ENCODE results near the gene COL5A3. TPM values are rescaled to one million over a fixed set of nuclear protein-coding genes. Genes with fewer than 3 reads are reported as not detected.
"Not testable (repeated sequence)": the region's sequence is repeated elsewhere in the genome, so short reads cannot be mapped to it uniquely, and the experiment has no call there.

The COL5A3 gene
- total RNA-seq, 2 experiments from 2014 or later = 4.4 to 5.2 TPM

DNA sequence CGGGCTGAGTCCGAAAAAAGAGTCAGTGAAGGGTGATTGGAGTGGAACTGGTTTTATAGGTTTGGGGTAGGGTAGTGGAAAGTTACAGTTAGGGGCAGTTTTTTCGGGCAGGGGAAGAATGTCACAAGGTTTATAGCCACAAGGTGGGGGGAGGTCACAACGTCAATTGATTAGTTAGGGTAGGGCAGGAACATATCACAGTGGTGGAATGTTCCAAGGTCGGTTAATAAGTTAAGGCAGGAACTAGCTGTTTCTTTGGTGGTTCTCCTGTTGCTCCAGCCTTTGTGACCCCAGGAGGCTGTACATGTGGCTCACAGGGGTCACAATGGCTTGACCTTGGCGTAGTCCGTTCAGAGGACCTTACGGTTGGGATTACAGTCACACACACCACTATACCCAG, 23.3 kb upstream of the COL5A3 start:
- ChIA-PET POLR2A (no interaction called here), CTCF (no interaction called here)
- Mint-ChIP-seq H3K36me3 (ENCODE audit: low read depth) (no peaks in the 10 kb centered on the region), H3K27me3 (peaks cover 21% of the 10 kb centered on the region), H3K27ac (no peak overlapping the region), H3K4me3 (no peak overlapping the region), H3K4me1 (ENCODE audit: low read depth) (no peaks in the 10 kb centered on the region), H3K9me3 (no peaks in the 10 kb centered on the region)
- Histone ChIP-seq H3K27me3 (ENCODE audit: control insufficient read depth in 1 of 2, insufficient read depth in 2 of 2, low read length in 2 of 2) (peaks cover 11 to 28% of the 10 kb centered on the region in 2 experiments), H3K4me1 (ENCODE audit: insufficient read depth, low read length) (no peaks in the 10 kb centered on the region), H3K36me3 (ENCODE audit: insufficient read depth, low read length) (no peaks in the 10 kb centered on the region), H3K27ac (ENCODE audit: low read depth in 1 of 2, low read length in 2 of 2) (no peak overlapping the region), H3K9me3 (ENCODE audit: control insufficient read depth in 1 of 2, insufficient read depth in 1 of 2, low read length in 2 of 2) (no peaks in the 10 kb centered on the region), H3K4me3 (ENCODE audit: low read length) (no peak overlapping the region)
- no peak for ATAC-seq (ENCODE audit: poor library complexity)
- no peak for DNase-seq
- TF ChIP-seq, protein P1, sequence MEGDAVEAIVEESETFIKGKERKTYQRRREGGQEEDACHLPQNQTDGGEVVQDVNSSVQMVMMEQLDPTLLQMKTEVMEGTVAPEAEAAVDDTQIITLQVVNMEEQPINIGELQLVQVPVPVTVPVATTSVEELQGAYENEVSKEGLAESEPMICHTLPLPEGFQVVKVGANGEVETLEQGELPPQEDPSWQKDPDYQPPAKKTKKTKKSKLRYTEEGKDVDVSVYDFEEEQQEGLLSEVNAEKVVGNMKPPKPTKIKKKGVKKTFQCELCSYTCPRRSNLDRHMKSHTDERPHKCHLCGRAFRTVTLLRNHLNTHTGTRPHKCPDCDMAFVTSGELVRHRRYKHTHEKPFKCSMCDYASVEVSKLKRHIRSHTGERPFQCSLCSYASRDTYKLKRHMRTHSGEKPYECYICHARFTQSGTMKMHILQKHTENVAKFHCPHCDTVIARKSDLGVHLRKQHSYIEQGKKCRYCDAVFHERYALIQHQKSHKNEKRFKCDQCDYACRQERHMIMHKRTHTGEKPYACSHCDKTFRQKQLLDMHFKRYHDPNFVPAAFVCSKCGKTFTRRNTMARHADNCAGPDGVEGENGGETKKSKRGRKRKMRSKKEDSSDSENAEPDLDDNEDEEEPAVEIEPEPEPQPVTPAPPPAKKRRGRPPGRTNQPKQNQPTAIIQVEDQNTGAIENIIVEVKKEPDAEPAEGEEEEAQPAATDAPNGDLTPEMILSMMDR (IDR thresholded peaks at IDR 0.05) = no peak
- intact Hi-C loops (cut with DNase I, micrococcal nuclease) = no loop called here

DNA sequence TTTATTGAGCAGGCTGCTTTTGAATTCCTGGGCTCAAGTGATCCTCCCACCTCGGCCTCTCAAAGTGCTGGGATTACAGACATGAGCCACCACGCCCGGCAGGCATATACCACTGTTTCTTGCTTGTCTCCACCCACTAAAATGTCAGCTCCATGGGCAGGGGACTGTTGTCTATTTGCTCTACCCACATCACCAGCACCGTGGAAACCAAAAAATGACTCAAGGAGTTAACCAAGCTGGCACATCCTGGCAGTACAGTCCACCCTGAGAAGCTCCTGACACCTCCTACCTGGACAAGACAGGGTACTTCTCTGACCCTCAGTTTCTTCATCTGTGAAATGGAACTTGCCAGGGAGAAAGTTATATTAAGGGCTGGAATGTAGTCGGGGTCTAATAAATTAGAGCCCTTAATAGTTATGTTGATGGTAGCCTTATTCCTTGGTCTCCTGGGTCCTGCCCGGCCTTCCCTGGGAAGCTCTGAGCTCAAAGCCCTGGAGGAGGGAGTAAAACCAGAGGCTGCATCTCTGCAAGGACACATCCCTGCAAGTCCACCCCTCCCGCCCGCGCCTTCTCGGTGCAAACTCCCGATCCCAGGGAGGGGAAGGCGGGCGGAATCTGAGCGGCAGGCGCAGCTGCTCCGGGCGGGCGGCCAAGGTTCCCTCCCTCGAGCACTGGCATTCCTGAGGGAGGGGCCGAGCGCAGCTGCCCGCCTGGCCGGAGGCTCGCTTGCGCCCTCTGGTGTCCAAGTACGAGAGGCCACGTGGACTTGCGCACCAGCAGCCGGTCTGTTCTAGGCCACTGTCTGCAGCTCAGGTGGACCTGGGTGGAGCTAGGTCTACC, 17.1 kb upstream of the COL5A3 start:
- Mint-ChIP-seq H3K27ac (no peak overlapping the region), H3K27me3 (peaks cover 9% of the 10 kb centered on the region), H3K36me3 (ENCODE audit: low read depth) (no peaks in the 10 kb centered on the region), H3K9me3 (no peaks in the 10 kb centered on the region), H3K4me3 (no peak overlapping the region), H3K4me1 (ENCODE audit: low read depth) (no peaks in the 10 kb centered on the region)
- TF ChIP-seq, protein P1 (IDR thresholded peaks at IDR 0.05) = peak; percentile 86
- Histone ChIP-seq H3K27me3 (ENCODE audit: control insufficient read depth in 1 of 2, insufficient read depth in 2 of 2, low read length in 2 of 2) (peaks cover 7 to 16% of the 10 kb centered on the region in 2 experiments), H3K9me3 (ENCODE audit: control insufficient read depth in 1 of 2, insufficient read depth in 1 of 2, low read length in 2 of 2) (no peaks in the 10 kb centered on the region), H3K36me3 (ENCODE audit: insufficient read depth, low read length) (no peaks in the 10 kb centered on the region), H3K4me3 (ENCODE audit: low read length) (no peak overlapping the region), H3K4me1 (ENCODE audit: insufficient read depth, low read length) (peaks cover 8% of the 10 kb centered on the region), H3K27ac (ENCODE audit: low read depth in 1 of 2, low read length in 2 of 2) (no peak overlapping the region)
- POLR2A ChIA-PET = interaction anchor here (1.1 to 1.3 kb wide), 2 partner anchors 69 to 95 kb away, joined by 3 to 5 read pairs; no protein-coding TSS in a partner anchor
- ATAC-seq (ENCODE audit: poor library complexity) (peak; percentile 66), DNase-seq (peak; percentile 38 to 88 (median 64))
- intact Hi-C loops (cut with DNase I, micrococcal nuclease) = loop anchor here (1.0 to 5.0 kb wide), 3 partner anchors 93 to 890 kb away; no protein-coding TSS in a partner anchor
- CTCF ChIA-PET = interaction anchor here (0.6 to 1.7 kb wide), 13 partner anchors 9 to 1195 kb away, joined by 3 to 25 read pairs (median 3); partner anchors contain the start of genes ANGPTL6 and MBD3L1

DNA sequence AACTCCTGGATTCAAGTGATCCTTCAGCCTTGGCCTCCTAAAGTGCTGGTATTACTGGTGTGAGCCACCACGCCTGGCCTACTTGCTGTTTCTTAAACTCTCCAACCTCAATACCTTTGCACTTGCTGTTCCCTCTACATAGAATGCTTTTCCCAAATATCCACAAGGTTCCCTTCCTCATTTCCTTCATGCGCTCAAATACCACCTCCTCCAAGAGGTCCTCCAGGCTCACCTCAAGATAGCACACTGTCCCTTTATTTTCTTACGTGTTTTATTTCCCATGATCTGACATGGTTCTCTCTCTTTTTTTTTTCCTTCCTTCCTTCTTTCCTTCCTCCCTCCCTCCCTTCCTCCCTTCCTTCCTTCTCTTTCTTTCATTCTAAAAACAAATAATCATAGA, 16.4 kb upstream of the COL5A3 start:
- H3K9me3 ChIP-seq (ENCODE audit: control insufficient read depth in 1 of 2, insufficient read depth in 1 of 2, low read length in 2 of 2) = no peaks in the 10 kb centered on the region
- H3K36me3 Mint-ChIP-seq (ENCODE audit: low read depth) = no peaks in the 10 kb centered on the region
- ATAC-seq (ENCODE audit: poor library complexity) (no peak), DNase-seq (no peak)
- peaks cover 8% of the 10 kb centered on the region for H3K4me1 ChIP-seq (ENCODE audit: insufficient read depth, low read length)
- TF ChIP-seq, protein P1 (IDR thresholded peaks at IDR 0.05) = no peak
- H3K36me3 ChIP-seq (ENCODE audit: insufficient read depth, low read length) = no peaks in the 10 kb centered on the region
- no peaks in the 10 kb centered on the region for H3K4me1 Mint-ChIP-seq (ENCODE audit: low read depth)
- H3K4me3 ChIP-seq (ENCODE audit: low read length) = no peak overlapping the region
- H3K27me3 ChIP-seq (ENCODE audit: control insufficient read depth in 1 of 2, insufficient read depth in 2 of 2, low read length in 2 of 2) = peaks cover 2 to 13% of the 10 kb centered on the region in 2 experiments
- no peaks in the 10 kb centered on the region for H3K9me3 Mint-ChIP-seq
- ChIA-PET POLR2A (interaction anchor here (1.1 kb wide), 1 partner anchor 94 kb away, joined by 5 read pairs; no protein-coding TSS in a partner anchor), CTCF (interaction anchor here (1.2 to 1.7 kb wide), 2 partner anchors 8 to 95 kb away, joined by 4 to 25 read pairs; no protein-coding TSS in a partner anchor)
- no peak overlapping the region for H3K27ac Mint-ChIP-seq
- peaks cover 5% of the 10 kb centered on the region for H3K27me3 Mint-ChIP-seq
- H3K4me3 Mint-ChIP-seq = no peak overlapping the region
- intact Hi-C loops (cut with DNase I, micrococcal nuclease) = loop anchor here (1.0 to 5.0 kb wide), 3 partner anchors 92 to 889 kb away; no protein-coding TSS in a partner anchor
- H3K27ac ChIP-seq (ENCODE audit: low read depth in 1 of 2, low read length in 2 of 2) = no peak overlapping the region

DNA sequence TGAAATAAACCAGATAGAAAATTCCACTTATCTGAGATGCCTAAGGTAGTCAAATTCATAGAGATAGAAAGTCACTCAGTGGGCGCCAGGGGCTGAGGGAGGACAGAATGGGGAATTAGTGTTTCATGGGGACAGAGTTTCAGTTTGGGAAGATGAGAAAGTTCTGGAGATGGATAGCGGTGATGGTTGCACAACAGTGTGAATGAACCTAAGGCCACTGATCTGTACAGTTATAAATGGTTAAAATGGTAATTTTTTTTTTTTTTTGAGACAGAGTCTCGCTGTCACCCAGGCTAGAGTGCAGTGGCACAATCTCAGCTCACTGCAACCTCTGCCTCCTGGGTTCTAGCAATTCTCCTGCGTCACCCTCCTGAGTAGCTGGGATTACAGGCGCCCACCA, 12.8 kb upstream of the COL5A3 start:
- H3K4me3 Mint-ChIP-seq; POLR2A ChIA-PET; H3K36me3 Mint-ChIP-seq (ENCODE audit: low read depth); H3K36me3 ChIP-seq (ENCODE audit: insufficient read depth, low read length); H3K27me3 Mint-ChIP-seq; H3K4me1 Mint-ChIP-seq (ENCODE audit: low read depth); DNase-seq; CTCF ChIA-PET; H3K27ac ChIP-seq (ENCODE audit: low read depth in 1 of 2, low read length in 2 of 2); H3K4me3 ChIP-seq (ENCODE audit: low read length); H3K9me3 ChIP-seq (ENCODE audit: control insufficient read depth in 1 of 2, insufficient read depth in 1 of 2, low read length in 2 of 2); ATAC-seq (ENCODE audit: poor library complexity); H3K27ac Mint-ChIP-seq; H3K9me3 Mint-ChIP-seq; H3K4me1 ChIP-seq (ENCODE audit: insufficient read depth, low read length); H3K27me3 ChIP-seq (ENCODE audit: control insufficient read depth in 1 of 2, insufficient read depth in 2 of 2, low read length in 2 of 2); intact Hi-C loops (cut with DNase I, micrococcal nuclease): not testable (repeated sequence)

Measured in CD4-positive, alpha-beta T cell (primary cell).